Activated CD4-positive, alpha-beta T cell treated with anti-CD3 and anti-CD28 coated beads for 4 hours (primary cell): ENCODE measurements around the gene OR2V1.
"Not testable (repeated sequence)": the region's sequence is repeated elsewhere in the genome, so short reads cannot be mapped to it uniquely, and the experiment has no call there.

ENCODE experiments used
- DNase-seq, 2 donors: peaks; one replicate each; pipeline ENCODE4 v3.0.0-alpha.2; 2020

The OR2V1 gene

DNA sequence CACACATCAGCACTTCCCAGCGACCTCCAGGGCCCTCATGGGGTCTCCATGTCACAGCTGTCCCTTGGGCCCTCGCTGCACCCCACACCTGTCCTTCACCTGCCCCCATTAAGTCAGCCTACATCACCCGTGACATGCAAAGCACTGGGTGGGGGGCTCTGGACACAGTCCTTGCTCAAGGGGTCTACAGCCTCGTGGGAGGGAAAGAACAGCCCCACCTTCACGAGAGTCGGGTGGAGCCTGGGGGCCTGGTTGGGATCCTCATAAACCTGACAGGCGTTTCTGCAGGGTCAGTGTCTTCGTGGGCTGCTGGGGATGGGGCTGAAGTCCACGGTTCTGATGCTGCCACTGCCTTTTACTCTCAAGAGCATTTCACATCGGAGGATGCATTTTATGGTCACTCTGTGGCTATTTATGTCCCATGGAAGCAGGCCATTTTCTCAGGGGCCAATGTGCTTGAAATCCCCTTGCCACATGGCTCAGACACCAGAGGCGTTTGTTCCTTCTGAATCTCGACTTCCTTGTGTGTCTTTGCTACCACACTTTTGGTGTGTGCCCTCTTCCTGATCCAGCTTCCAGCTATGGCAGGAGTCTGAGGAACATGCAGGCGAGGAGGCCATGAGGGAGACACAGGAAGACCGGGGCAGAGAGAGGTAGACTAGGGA, at the start of gene OR2V1:
TSS of gene OR2V1 (minus strand) at position 338 of the 665 bp plus-strand sequence. CDS start 5,865 bp downstream, outside the sequence.
- no peak for DNase-seq

DNA sequence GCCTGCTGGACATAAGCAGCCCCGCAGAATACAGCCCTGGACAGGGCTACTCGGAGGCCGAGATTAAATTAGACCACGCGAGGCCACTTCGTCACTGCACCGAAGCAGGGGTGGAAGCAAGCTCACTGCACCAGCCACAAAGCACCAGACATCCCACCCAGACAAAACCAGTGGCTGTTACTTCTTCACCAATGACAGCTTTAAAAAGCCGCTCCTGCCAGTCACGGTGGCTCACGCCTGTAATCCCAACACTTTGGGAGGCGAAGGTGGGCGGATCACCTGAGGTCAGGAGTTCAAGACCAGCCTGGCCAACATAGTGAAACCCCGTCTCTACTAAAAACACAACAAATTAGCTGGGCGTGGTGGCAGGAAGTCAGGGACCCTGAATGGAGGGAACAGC, 46.6 kb upstream of the OR2V1 start:
- not testable (repeated sequence) for DNase-seq

GRCh38 chr5:181176254-181176952, 45.4 kb upstream of the OR2V1 start:
- DNase-seq, result no peak

DNA sequence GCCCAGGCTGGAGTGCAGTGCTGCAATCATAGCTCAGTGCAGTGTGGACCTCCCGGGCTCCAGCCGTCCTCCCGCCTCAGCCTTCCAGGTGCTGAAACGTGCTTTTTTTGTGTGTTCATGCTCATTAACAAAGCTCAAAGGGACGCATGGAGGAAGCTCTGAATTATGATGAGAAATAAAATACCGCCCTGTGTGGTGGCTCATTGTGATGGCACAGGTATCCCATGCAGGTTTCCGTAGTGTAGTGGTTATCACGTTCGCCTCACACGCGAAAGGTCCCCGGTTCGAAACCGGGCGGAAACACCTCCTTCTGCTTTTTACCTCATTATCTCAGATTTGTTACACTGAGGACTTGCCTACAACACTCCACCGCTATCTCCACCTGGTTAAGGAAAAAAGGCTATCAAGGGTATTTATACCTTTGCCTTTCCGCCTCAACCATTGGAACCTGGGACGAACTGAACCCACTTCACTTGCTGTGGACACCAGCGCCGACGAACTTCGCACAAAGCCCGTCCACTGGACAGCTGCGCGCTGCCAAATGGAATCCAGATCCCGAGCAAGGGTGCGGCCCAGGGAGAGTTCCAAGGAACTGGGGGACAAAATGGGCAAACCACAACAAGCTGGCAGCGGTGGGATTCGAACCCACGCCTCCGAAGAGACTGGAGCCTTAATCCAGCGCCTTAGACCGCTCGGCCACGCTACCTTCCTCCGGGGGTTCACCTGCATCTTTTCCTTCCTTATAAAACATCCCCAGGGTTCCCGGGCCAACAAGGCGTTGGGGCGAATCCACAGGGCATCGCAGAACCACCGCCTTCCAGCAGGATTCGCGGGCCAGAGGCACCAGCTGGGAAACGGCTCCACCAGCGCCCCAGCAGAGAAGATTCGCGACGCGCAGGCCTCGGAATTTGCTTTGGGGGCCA, 42.7 kb upstream of the OR2V1 start:
- DNase-seq, result peak; percentile 31 to 48

GRCh38 chr5:181173027-181173419, 42.1 kb upstream of the OR2V1 start:
- peak in 1 of 2 donors; percentile 84 for DNase-seq

GRCh38 chr5:181171782-181172181, 40.8 kb upstream of the OR2V1 start:
- no peak for DNase-seq

- DNase-seq, result no peak
Measured at GRCh38 chr5:181170996-181171395, 40.0 kb upstream of the OR2V1 start.

- DNase-seq, result no peak
Measured at GRCh38 chr5:181170237-181170825, 39.4 kb upstream of the OR2V1 start.

- DNase-seq, result peak; percentile 35 to 46
Measured at GRCh38 chr5:181169459-181170236, 38.7 kb upstream of the OR2V1 start.

DNA sequence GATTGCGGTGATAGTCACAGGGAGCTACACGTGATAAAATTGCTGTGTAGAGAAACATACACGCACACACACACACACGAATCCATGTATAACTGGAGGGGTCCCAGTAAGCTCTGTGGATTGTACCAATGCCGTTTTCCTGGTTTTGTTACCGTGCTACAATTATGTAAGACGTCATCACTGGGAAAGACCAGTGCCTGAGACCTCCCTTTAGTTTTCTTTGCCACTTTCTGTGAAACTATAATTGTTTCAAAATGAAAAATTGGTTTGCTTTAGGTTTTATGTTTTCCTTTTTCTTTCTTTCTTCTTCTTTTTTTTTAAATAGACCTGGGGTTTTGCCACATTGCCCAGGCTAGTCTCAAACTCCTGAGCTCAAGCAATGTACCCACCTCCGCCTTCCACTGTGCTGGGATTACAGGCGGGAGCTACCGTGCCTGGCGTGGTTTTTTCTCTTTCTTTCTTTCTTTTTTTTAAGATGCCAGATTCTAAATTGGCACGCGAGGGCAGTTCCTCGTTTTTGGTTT, 37.7 kb upstream of the OR2V1 start:
- DNase-seq, result no peak

- DNase-seq, result no peak
Measured at GRCh38 chr5:181167814-181168488, 37.0 kb upstream of the OR2V1 start.

DNA sequence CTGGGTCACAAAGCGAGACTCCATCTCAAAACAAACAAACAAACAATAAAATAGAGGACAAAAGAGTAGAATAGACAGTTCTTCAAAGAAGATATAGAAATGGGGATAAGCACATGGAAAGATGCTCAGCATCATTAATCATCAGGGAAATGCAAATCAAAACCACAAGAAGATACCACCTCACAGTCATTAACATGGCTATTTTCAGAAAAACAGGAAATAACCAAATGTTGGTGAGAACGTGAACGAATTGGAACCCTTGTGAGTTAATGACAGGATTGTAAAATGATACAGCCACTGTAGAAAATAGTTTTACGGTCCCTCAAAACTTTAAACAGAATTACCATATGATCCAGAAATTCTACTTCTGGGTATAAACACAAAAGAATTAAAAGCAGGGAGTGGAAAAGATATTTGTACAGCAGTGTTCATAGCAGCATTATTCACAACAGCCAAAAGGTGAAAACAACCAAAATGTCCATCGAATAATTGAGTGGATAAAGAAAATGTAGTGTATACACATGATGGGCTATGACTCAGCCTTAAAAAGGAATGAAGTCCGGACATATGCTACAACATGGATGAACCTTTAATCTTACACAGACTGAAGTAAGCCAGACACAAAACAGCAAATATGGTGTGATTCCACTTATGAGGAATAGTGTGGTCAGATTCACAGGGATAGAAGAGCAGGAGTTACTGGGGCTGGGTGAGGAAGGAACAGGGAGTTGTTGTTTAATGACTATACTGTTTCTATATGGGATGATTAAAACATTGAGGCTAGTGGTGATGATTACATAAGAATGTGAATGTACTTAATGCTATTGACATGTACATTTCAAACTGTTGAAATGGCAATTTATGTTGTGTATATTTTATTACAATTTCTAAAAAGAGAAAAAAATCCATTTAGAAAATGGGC, 36.1 kb upstream of the OR2V1 start:
- no peak for DNase-seq

DNA sequence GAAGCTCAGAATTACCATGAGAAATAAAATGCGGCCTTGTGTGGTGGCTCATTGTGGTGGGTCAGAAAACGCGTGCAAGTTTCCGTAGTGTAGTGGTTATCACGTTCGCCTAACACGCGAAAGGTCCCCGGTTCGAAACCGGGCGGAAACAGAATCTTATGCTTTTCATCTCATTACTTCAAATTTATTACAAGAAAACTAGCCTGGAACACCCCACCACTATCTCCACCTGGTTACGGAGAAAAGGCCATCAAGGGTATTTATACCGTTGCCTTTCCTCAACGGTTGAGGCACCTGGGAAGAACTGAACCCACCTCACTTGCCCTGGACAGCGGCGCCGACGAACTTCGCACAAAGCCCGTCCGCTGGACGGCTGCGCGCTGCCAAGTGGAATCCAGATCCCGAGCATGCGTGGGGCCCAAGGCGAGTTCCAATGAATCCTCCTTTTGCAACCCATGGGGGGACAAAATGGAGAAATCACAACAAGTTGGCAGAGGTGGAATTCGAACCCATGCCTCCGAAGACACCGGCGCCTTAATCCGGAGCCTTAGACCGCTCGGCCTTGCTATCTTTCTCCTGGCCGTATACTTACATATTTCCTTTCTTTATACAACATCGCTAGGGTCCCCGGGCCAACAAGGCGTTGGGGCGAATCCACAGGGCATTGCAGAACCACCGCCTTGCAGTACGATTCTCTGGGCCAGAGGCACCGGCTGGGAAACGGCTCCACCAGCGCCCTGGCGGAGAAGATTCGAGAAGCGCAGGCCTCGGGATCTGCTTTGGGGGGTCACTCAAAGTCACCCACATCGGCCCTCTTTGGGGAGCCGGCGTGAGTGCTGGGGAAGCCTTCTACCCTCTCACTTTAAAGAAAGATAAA, 33.3 kb upstream of the OR2V1 start:
- no peak for DNase-seq

DNA sequence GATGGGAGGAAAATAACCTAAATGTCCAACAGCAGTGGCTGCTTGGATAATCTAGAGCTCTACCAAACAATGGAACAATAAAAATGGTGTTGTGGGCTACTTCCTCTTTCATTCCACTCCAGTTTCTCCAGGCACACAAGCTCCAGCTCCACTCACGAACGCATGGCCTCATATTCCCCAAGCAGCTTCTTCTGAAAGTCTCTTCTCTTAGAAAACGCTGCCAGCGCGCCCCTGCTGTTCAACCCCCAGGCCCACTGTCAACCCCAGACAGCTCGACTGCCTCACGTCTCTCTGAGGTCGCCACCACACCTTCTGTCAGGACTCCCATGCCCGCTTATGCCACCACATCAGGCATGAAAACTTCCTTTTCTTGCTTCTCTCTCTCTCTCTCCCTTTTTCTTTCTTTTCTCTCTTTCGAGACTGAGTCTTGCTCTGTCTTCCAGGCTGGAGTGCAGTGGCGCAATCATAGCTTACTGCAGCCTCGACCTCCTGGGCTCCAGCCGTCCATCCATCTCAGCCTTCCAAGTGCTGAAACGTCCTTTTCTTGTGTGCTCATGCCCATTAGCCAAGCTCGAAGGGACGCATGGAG, 32.6 kb upstream of the OR2V1 start:
- no peak for DNase-seq

GRCh38 chr5:181161534-181162175, 30.7 kb upstream of the OR2V1 start:
- DNase-seq, result no peak

GRCh38 chr5:181160755-181161533, 30.0 kb upstream of the OR2V1 start:
- peak; percentile 48 to 51 for DNase-seq

DNA sequence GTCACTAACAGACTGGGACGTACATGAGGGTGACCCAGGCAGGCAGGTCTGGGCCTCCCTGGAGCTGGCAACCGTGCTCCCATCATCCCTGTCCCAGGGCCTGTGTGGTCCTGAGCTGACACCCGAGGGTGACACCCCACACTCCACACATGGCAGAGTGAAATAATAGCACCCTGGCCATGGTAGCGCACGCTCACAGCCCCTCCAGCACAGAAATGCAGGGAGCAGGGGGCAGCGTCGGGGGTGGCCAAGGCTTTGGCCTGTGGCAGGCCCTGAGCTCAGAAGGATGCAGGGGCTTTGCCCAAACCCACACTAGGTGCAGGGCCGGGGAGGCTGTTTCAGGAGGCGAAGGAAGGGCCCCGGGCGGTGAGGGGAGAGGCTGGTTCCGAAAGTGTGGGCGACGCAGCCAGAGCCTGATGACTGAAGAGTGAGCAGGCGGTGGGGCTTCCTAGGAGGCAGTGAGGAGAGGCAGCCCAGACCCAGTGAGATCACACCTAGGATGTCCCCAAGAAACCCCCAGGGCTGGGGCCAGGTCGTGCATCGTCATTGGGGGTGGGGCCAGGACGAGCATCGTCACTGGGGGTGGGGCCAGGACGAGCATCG, 29.3 kb upstream of the OR2V1 start:
- DNase-seq, result peak; percentile 72 to 78
